GM13976 (cell line): Measurements from ENCODE around the gene FNIP1.

Source experiments
- DNase-seq: peaks from one replicate; pipeline ENCODE4 v3.0.0; 2012; ENCODE audit warnings: low spot score
- CTCF ChIP-seq: IDR thresholded peaks from 2 replicates; pipeline ENCODE4 v1.5.1; 2012; ENCODE audit warnings: borderline replicate concordance, mild to moderate bottlenecking; ENCODE audit not compliant: insufficient read depth; ENCODE audit errors: extremely low read depth, missing control alignments, control extremely low read depth
- in situ Hi-C: fragments of 300-500 bp; cut with MboI; formaldehyde crosslinking; loops from one replicate; pipeline ENCODE4 v1.12.0; 2022; ENCODE audit warnings: low sequenced_read_pairs, mixed read lengths, inconsistent platforms; ENCODE audit not compliant: unreplicated experiment

FNIP1 gene

GRCh38 chr5:131613423-131613822, 183.4 kb downstream of the FNIP1 start:
- TF ChIP-seq CTCF: no peak
- no peak for DNase-seq
- in situ Hi-C loops: no loop called here

GRCh38 chr5:131611064-131611381, 185.8 kb downstream of the FNIP1 start:
- in situ Hi-C loops: no loop called here

GRCh38 chr5:131610198-131611063, 186.4 kb downstream of the FNIP1 start:
- DNase-seq: no peak
- in situ Hi-C loops: no loop called here
- no peak for TF ChIP-seq CTCF

More at GRCh38 chr5:131611064-131611381, 185.8 kb downstream of the FNIP1 start:
- DNase-seq: no peak
- TF ChIP-seq CTCF: no peak

- in situ Hi-C loops: no loop called here
- no peak for DNase-seq
- no peak for TF ChIP-seq CTCF
Observed at GRCh38 chr5:131609774-131610173, 187.0 kb downstream of the FNIP1 start.

GRCh38 chr5:131608597-131608996, 188.2 kb downstream of the FNIP1 start:
- no peak for DNase-seq
- in situ Hi-C loops: no loop called here
- no peak for TF ChIP-seq CTCF

GRCh38 chr5:131607903-131608540, 188.8 kb downstream of the FNIP1 start:
- TF ChIP-seq CTCF: no peak
- no peak for DNase-seq
- in situ Hi-C loops: no loop called here
